Stimulated activated effector memory CD8-positive, alpha-beta T cell treated with anti-CD3 and anti-CD28 coated beads, Interleukin-12 subunit alpha, Interleukin-12 subunit beta, amount 100 ng/mL, for 72 hours (primary cell): Measurements from ENCODE around the gene CLEC4D.
"Not testable (repeated sequence)": the region's sequence is repeated elsewhere in the genome, so short reads cannot be mapped to it uniquely, and the experiment has no call there.

Source experiments
- ATAC-seq: fragments of 150-1000 bp; cut with Tn5 transposase; 2 replicates; pipeline ENCODE4 v1.10.0; 2021
- DNase-seq, 2 donors: peaks; one replicate each; pipeline ENCODE4 v3.0.0; 2021 to 2022; ENCODE audit warnings: low spot score in 2 of 2
- H3K27ac Mint-ChIP-seq: one replicate; pipeline ENCODE4 v1.8.0; 2022; ENCODE audit warnings: mild to moderate bottlenecking, mixed read lengths
- H3K36me3 Mint-ChIP-seq: one replicate; pipeline ENCODE4 v1.8.0; 2022; ENCODE audit warnings: mild to moderate bottlenecking, mixed read lengths
- H3K4me1 Mint-ChIP-seq: one replicate; pipeline ENCODE4 v1.8.0; 2022; ENCODE audit warnings: mixed read lengths
- H3K4me3 Mint-ChIP-seq: one replicate; pipeline ENCODE4 v1.8.0; 2022; ENCODE audit warnings: mild to moderate bottlenecking, mixed read lengths
- H3K9me3 Mint-ChIP-seq: one replicate; pipeline ENCODE4 v1.8.0; 2022; ENCODE audit warnings: mixed read lengths

The CLEC4D gene

DNA sequence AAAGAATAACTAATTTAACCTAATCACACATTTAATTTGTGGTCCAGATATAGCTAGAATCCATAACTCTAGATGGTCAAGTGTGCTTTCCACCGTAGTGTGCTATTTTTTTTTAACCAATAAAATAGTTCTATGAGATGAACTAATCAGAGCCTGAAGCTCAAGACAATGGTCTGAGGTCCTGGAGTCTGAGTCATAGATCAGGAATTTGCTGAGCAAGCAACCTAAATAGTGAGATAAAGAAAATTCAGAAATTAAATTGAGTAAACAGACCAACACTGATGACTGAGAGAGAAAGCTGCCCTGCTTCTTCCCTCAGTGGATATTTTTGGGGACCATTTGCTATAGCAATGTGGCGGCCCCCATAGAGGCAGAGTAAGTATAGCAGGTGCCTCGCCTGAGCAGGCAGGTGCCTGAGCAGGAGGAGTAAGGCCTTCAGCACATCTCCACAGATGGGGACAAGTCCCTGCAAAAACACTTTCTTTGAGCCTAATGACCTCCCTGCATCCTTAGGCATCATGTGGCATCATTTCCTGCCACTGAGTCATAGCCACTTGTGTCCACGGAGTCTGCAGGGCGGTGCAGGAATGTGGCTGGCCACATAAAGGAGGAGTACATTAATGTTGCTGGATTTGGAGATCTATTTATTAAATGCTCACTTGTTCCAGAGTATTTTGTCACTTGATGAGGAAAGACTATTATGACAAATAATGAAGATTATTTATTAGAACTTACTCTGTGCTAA is 41.3 kb downstream of the CLEC4D start:
- H3K9me3 Mint-ChIP-seq = no peaks in the 10 kb centered on the region
- no peak overlapping the region for H3K27ac Mint-ChIP-seq
- DNase-seq (no peak), ATAC-seq (no peak)
- no peaks in the 10 kb centered on the region for H3K4me1 Mint-ChIP-seq
- no peak overlapping the region for H3K4me3 Mint-ChIP-seq
- H3K36me3 Mint-ChIP-seq = no peaks in the 10 kb centered on the region

- no peak for DNase-seq
- Mint-ChIP-seq H3K27ac (no peak overlapping the region), H3K36me3 (no peaks in the 10 kb centered on the region), H3K4me1 (no peaks in the 10 kb centered on the region), H3K4me3 (no peak overlapping the region), H3K9me3 (no peaks in the 10 kb centered on the region)
- peak; percentile 67 for ATAC-seq
These were observed 43.3 kb downstream of the CLEC4D start for GRCh38 chr12:8556531-8557097.

GRCh38 chr12:8559676-8560075 is 46.4 kb downstream of the CLEC4D start:
- Mint-ChIP-seq H3K4me1 (no peaks in the 10 kb centered on the region), H3K9me3 (peaks cover 6% of the 10 kb centered on the region), H3K36me3 (no peaks in the 10 kb centered on the region), H3K27ac (no peak overlapping the region), H3K4me3 (no peak overlapping the region)
- DNase-seq (no peak), ATAC-seq (no peak)

GRCh38 chr12:8561011-8561410 is 47.7 kb downstream of the CLEC4D start:
- no peaks in the 10 kb centered on the region for H3K4me1 Mint-ChIP-seq
- H3K27ac Mint-ChIP-seq = no peak overlapping the region
- ATAC-seq (no peak), DNase-seq (no peak)
- no peak overlapping the region for H3K4me3 Mint-ChIP-seq
- peaks cover 6% of the 10 kb centered on the region for H3K9me3 Mint-ChIP-seq
- no peaks in the 10 kb centered on the region for H3K36me3 Mint-ChIP-seq

GRCh38 chr12:8562310-8562709 is 49.0 kb downstream of the CLEC4D start:
- H3K27ac Mint-ChIP-seq = no peak overlapping the region
- H3K4me1 Mint-ChIP-seq = no peaks in the 10 kb centered on the region
- DNase-seq (no peak), ATAC-seq (no peak)
- H3K4me3 Mint-ChIP-seq = no peak overlapping the region
- no peaks in the 10 kb centered on the region for H3K36me3 Mint-ChIP-seq
- peaks cover 6% of the 10 kb centered on the region for H3K9me3 Mint-ChIP-seq

DNA sequence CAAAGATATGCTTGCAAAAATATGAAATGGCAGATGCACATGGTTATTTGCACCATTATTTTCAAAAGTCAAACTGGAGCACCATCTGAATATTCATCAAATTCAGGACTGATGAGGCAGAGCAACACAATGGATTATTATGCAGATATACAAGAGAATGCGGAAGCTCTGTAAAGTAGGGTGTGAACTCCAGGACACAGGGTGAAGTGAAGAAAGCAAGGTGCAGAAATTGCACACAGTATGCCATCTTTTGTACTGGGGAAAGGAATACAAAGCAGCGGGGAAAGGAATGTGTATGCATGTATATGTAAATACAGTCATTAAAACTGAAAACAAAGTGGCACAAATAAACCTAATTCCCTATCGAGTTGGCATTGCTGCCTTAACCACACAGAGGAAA is 50.1 kb downstream of the CLEC4D start:
- H3K4me1 Mint-ChIP-seq = no peaks in the 10 kb centered on the region
- no peak overlapping the region for H3K27ac Mint-ChIP-seq
- ATAC-seq (no peak), DNase-seq (no peak)
- H3K4me3 Mint-ChIP-seq = no peak overlapping the region
- H3K9me3 Mint-ChIP-seq = peaks cover 6% of the 10 kb centered on the region
- no peaks in the 10 kb centered on the region for H3K36me3 Mint-ChIP-seq

GRCh38 chr12:8564656-8565055 is 51.4 kb downstream of the CLEC4D start:
- Mint-ChIP-seq H3K36me3 (no peaks in the 10 kb centered on the region), H3K27ac (no peak overlapping the region), H3K9me3 (peaks cover 6% of the 10 kb centered on the region), H3K4me1 (no peaks in the 10 kb centered on the region), H3K4me3 (no peak overlapping the region)
- ATAC-seq (no peak), DNase-seq (no peak)

DNA sequence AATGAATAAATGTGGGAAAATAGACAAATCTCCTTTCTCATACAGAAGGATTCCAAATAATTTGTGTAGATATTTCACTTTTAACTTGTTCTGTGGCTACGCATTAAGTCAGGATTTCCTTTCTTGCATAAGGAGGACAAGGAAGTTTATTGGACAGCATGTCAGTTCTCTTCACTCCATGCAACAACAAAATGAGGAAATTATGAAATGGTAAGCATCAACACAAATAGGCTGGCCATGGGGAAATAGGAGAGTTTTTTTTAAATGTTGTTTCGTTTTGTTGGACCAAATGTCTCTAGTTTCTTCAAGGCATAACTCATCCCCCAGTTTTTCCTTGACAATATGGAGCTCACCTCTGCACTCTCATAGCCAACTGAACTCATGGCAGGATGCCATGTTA is 52.7 kb downstream of the CLEC4D start:
- not testable (repeated sequence) for H3K27ac Mint-ChIP-seq, H3K36me3 Mint-ChIP-seq, H3K9me3 Mint-ChIP-seq, ATAC-seq, H3K4me1 Mint-ChIP-seq, H3K4me3 Mint-ChIP-seq, DNase-seq

- H3K9me3 Mint-ChIP-seq = peaks cover 6% of the 10 kb centered on the region
- H3K27ac Mint-ChIP-seq = no peak overlapping the region
- H3K4me3 Mint-ChIP-seq = no peak overlapping the region
- no peaks in the 10 kb centered on the region for H3K36me3 Mint-ChIP-seq
- no peak for ATAC-seq
- no peak for DNase-seq
- H3K4me1 Mint-ChIP-seq = no peaks in the 10 kb centered on the region
These were observed 53.2 kb downstream of the CLEC4D start for GRCh38 chr12:8566525-8566924.
